ENCODE measurements around the gene LRRC7. TPM values are rescaled to one million over a fixed set of nuclear protein-coding genes. Genes with fewer than 3 reads are reported as not detected.

The LRRC7 gene
- total RNA-seq, 4 donors from 2014 or later, result 0.07 to 1.9 (median 0.62) TPM

GRCh38 chr1:69645477-69645876 is 77.8 kb downstream of the LRRC7 start:
- H3K4me1 ChIP-seq, result no peaks in the 10 kb centered on the region
- no peak overlapping the region for H3K4me3 ChIP-seq
- no peak for ATAC-seq
- H3K27me3 ChIP-seq, result no peaks in the 10 kb centered on the region
- H3K27ac ChIP-seq, result no peak overlapping the region
- no peak for TF ChIP-seq POLR2A (IDR thresholded peaks at IDR 0.05)
- no peak for TF ChIP-seq EP300 (IDR thresholded peaks at IDR 0.05)
- no peak for TF ChIP-seq CTCF (IDR thresholded peaks at IDR 0.05)
- no peak for TF ChIP-seq POLR2AphosphoS5 (IDR thresholded peaks at IDR 0.05)
- no peaks in the 10 kb centered on the region for H3K36me3 ChIP-seq
- 69% methylated on average over 1 of the region's 1 CpG; no CpG with 5 or more reads in 1 of the 2 donors for WGBS, 2 donors (ENCODE audit: low coverage in 1 of 2)
- no peaks in the 10 kb centered on the region for H3K9me3 ChIP-seq

- H3K27ac ChIP-seq, result no peak overlapping the region
Measured at GRCh38 chr1:69648486-69648885, 80.8 kb downstream of the LRRC7 start.

GRCh38 chr1:69649383-69649990 is 81.8 kb downstream of the LRRC7 start:
- Histone ChIP-seq H3K4me1 (no peaks in the 10 kb centered on the region), H3K27me3 (no peaks in the 10 kb centered on the region), H3K9me3 (no peaks in the 10 kb centered on the region), H3K36me3 (no peaks in the 10 kb centered on the region), H3K27ac (no peak overlapping the region), H3K4me3 (no peak overlapping the region)
- no peak for ATAC-seq
- TF ChIP-seq CTCF (IDR thresholded peaks at IDR 0.05) (no peak), POLR2AphosphoS5 (IDR thresholded peaks at IDR 0.05) (no peak), POLR2A (IDR thresholded peaks at IDR 0.05) (no peak), EP300 (IDR thresholded peaks at IDR 0.05) (no peak)
- WGBS, 2 donors (ENCODE audit: low coverage in 1 of 2), result 80 to 85% methylated on average over 2 to 5 of the region's 5 CpGs

More at GRCh38 chr1:69648486-69648885, 80.8 kb downstream of the LRRC7 start:
- Histone ChIP-seq H3K4me1 (no peaks in the 10 kb centered on the region), H3K36me3 (no peaks in the 10 kb centered on the region), H3K27me3 (no peaks in the 10 kb centered on the region), H3K4me3 (no peak overlapping the region), H3K9me3 (no peaks in the 10 kb centered on the region)
- no peak for ATAC-seq
- TF ChIP-seq CTCF (IDR thresholded peaks at IDR 0.05) (no peak), POLR2A (IDR thresholded peaks at IDR 0.05) (no peak), EP300 (IDR thresholded peaks at IDR 0.05) (no peak), POLR2AphosphoS5 (IDR thresholded peaks at IDR 0.05) (no peak)

GRCh38 chr1:69650779-69651178 is 83.1 kb downstream of the LRRC7 start:
- no peaks in the 10 kb centered on the region for H3K36me3 ChIP-seq
- no peaks in the 10 kb centered on the region for H3K9me3 ChIP-seq
- no peaks in the 10 kb centered on the region for H3K27me3 ChIP-seq
- no peak overlapping the region for H3K4me3 ChIP-seq
- no peak for TF ChIP-seq POLR2AphosphoS5 (IDR thresholded peaks at IDR 0.05)
- no peak for TF ChIP-seq CTCF (IDR thresholded peaks at IDR 0.05)
- no peak for TF ChIP-seq POLR2A (IDR thresholded peaks at IDR 0.05)
- H3K4me1 ChIP-seq, result no peaks in the 10 kb centered on the region
- WGBS, 2 donors (ENCODE audit: low coverage in 1 of 2), result 84 to 88% methylated on average over 3 of the region's 3 CpGs
- H3K27ac ChIP-seq, result no peak overlapping the region
- ATAC-seq, result no peak

GRCh38 chr1:69651656-69652055 is 83.9 kb downstream of the LRRC7 start:
- Histone ChIP-seq H3K36me3 (no peaks in the 10 kb centered on the region), H3K27ac (no peak overlapping the region), H3K4me1 (no peaks in the 10 kb centered on the region), H3K9me3 (no peaks in the 10 kb centered on the region), H3K4me3 (no peak overlapping the region), H3K27me3 (no peaks in the 10 kb centered on the region)
- no peak for TF ChIP-seq CTCF (IDR thresholded peaks at IDR 0.05)
- TF ChIP-seq POLR2AphosphoS5 (IDR thresholded peaks at IDR 0.05), result no peak
- no peak for TF ChIP-seq EP300 (IDR thresholded peaks at IDR 0.05)
- no peak for TF ChIP-seq POLR2A (IDR thresholded peaks at IDR 0.05)
- 0 to 71% methylated on average over 1 of the region's 1 CpG for WGBS, 2 donors (ENCODE audit: low coverage in 1 of 2)
- ATAC-seq, result no peak

Data from gastroesophageal sphincter (tissue), 4 donors.